ENCODE measurements around the gene PCBP2. TPM values are rescaled to one million over a fixed set of nuclear protein-coding genes. Genes with fewer than 3 reads are reported as not detected.

Gene PCBP2
- total RNA-seq, 1 donor from 2014 or later, result 1,170 TPM

- Mint-ChIP-seq H3K27ac (ENCODE audit: unreplicated experiment) (no peak overlapping the region), H3K27me3 (ENCODE audit: unreplicated experiment) (peaks cover 5% of the 10 kb centered on the region), H3K4me3 (ENCODE audit: unreplicated experiment) (no peak overlapping the region), H3K36me3 (ENCODE audit: unreplicated experiment) (no peaks in the 10 kb centered on the region), H3K4me1 (ENCODE audit: low read depth, unreplicated experiment) (peaks cover 36% of the 10 kb centered on the region), H3K9me3 (ENCODE audit: unreplicated experiment) (no peaks in the 10 kb centered on the region)
- no peak for DNase-seq
- TF ChIP-seq CTCF (IDR thresholded peaks at IDR 0.05; ENCODE audit: partially characterized antibody, unreplicated experiment), result no peak
Measured at GRCh38 chr12:53474077-53474476, 22.2 kb downstream of the PCBP2 start.

GRCh38 chr12:53474819-53475218 lies 22.9 kb downstream of the PCBP2 start:
- peaks cover 36% of the 10 kb centered on the region for H3K4me1 Mint-ChIP-seq (ENCODE audit: low read depth, unreplicated experiment)
- H3K27ac Mint-ChIP-seq (ENCODE audit: unreplicated experiment), result peak overlapping the region; percentile 3
- H3K27me3 Mint-ChIP-seq (ENCODE audit: unreplicated experiment), result peaks cover 5% of the 10 kb centered on the region
- peak overlapping the region; percentile 3 for H3K4me3 Mint-ChIP-seq (ENCODE audit: unreplicated experiment)
- peaks cover 1% of the 10 kb centered on the region for H3K9me3 Mint-ChIP-seq (ENCODE audit: unreplicated experiment)
- TF ChIP-seq CTCF (IDR thresholded peaks at IDR 0.05; ENCODE audit: partially characterized antibody, unreplicated experiment), result no peak
- DNase-seq, result no peak
- H3K36me3 Mint-ChIP-seq (ENCODE audit: unreplicated experiment), result no peaks in the 10 kb centered on the region

- Mint-ChIP-seq H3K4me3 (ENCODE audit: unreplicated experiment) (peak overlapping the region; percentile 48), H3K4me1 (ENCODE audit: low read depth, unreplicated experiment) (peaks cover 34% of the 10 kb centered on the region), H3K27ac (ENCODE audit: unreplicated experiment) (no peak overlapping the region), H3K9me3 (ENCODE audit: unreplicated experiment) (peaks cover 2% of the 10 kb centered on the region), H3K36me3 (ENCODE audit: unreplicated experiment) (no peaks in the 10 kb centered on the region), H3K27me3 (ENCODE audit: unreplicated experiment) (peaks cover 5% of the 10 kb centered on the region)
- no peak for DNase-seq
- TF ChIP-seq CTCF (IDR thresholded peaks at IDR 0.05; ENCODE audit: partially characterized antibody, unreplicated experiment), result peak; percentile 41
Measured at GRCh38 chr12:53476769-53477209, 24.9 kb downstream of the PCBP2 start.

- no peak for DNase-seq
- peaks cover under 1% of the 10 kb centered on the region for H3K36me3 Mint-ChIP-seq (ENCODE audit: unreplicated experiment)
- no peak overlapping the region for H3K27ac Mint-ChIP-seq (ENCODE audit: unreplicated experiment)
- no peak for TF ChIP-seq CTCF (IDR thresholded peaks at IDR 0.05; ENCODE audit: partially characterized antibody, unreplicated experiment)
- H3K27me3 Mint-ChIP-seq (ENCODE audit: unreplicated experiment), result peaks cover 8% of the 10 kb centered on the region
- H3K4me1 Mint-ChIP-seq (ENCODE audit: low read depth, unreplicated experiment), result peaks cover 32% of the 10 kb centered on the region
- peaks cover 8% of the 10 kb centered on the region for H3K9me3 Mint-ChIP-seq (ENCODE audit: unreplicated experiment)
- H3K4me3 Mint-ChIP-seq (ENCODE audit: unreplicated experiment), result no peak overlapping the region
Measured at GRCh38 chr12:53478865-53479264, 27.0 kb downstream of the PCBP2 start.

GRCh38 chr12:53479331-53479730 lies 27.4 kb downstream of the PCBP2 start:
- peaks cover 4% of the 10 kb centered on the region for H3K36me3 Mint-ChIP-seq (ENCODE audit: unreplicated experiment)
- peaks cover 11% of the 10 kb centered on the region for H3K9me3 Mint-ChIP-seq (ENCODE audit: unreplicated experiment)
- H3K27ac Mint-ChIP-seq (ENCODE audit: unreplicated experiment), result peak overlapping the region; percentile 48
- H3K4me3 Mint-ChIP-seq (ENCODE audit: unreplicated experiment), result no peak overlapping the region
- DNase-seq, result no peak
- peaks cover 30% of the 10 kb centered on the region for H3K4me1 Mint-ChIP-seq (ENCODE audit: low read depth, unreplicated experiment)
- TF ChIP-seq CTCF (IDR thresholded peaks at IDR 0.05; ENCODE audit: partially characterized antibody, unreplicated experiment), result no peak
- peaks cover 10% of the 10 kb centered on the region for H3K27me3 Mint-ChIP-seq (ENCODE audit: unreplicated experiment)

All from glutamatergic neuron (in vitro differentiated cells).